SH-SY5Y (cell line): Measurements from ENCODE around the gene PRRC2B.

Experiments
- GATA2 ChIP-seq: IDR thresholded peaks from 2 replicates; pipeline ENCODE4 v1.6.1; 2011; ENCODE audit warnings: mild to moderate bottlenecking, low read depth, low read length
- GATA3 ChIP-seq: IDR thresholded peaks from 2 replicates; pipeline ENCODE4 v1.6.1; 2011; ENCODE audit warnings: low read depth, mild to moderate bottlenecking, low read length, moderate library complexity

GRCh38 chr9:131397100-131397790, 3.4 kb downstream of the PRRC2B start:
- no peak for TF ChIP-seq GATA2
- no peak for TF ChIP-seq GATA3
